SU-DHL-6 (cell line): ENCODE results near the gene STEAP1.

ENCODE experiments used
- CTCF ChIP-seq: fragments of 200-600 bp; sonication (generic); IDR thresholded peaks from one replicate; pipeline ENCODE4 v1.5.1; 2017; ENCODE audit warnings: antibody characterized with exemption, mild to moderate bottlenecking, low read length, moderate library complexity; ENCODE audit not compliant: insufficient read depth, poor library complexity, severe bottlenecking
- EZH2phosphoT487 ChIP-seq: fragments of 200-600 bp; sonication (generic), shearing (Covaris generic); conservative IDR thresholded peaks from 2 replicates; pipeline ENCODE4 v1.6.1; 2018; ENCODE audit warnings: mild to moderate bottlenecking, antibody characterized with exemption, low read length, moderate library complexity, mixed read lengths

- no peak for TF ChIP-seq CTCF
- no peak for TF ChIP-seq EZH2phosphoT487
Measured at GRCh38 chr7:90210475-90210874, 56.2 kb downstream of the STEAP1 start.
